ENCODE measurements around the gene SLC12A8.

The SLC12A8 gene

DNA sequence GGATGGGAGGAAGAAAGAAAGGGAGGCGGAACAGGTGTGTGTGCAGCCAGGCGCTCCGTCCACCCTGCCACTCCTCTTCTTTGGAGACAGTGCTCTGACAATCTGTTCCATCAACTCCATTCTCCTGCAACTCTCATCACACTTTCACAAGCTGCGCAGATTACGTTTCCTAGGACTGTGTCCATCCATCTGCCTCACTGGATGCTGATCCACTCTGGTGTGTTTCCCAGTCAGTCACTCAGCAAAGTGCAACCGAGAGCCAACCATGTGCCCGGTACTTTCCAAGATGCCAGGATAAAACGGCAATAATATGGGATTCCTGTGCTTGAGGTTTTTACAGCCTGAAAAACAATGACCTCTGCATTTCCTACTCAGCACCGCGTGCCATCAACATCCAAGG is 59.6 kb downstream of the SLC12A8 start:
- no peak for DNase-seq

- DNase-seq: no peak
Measured at GRCh38 chr3:125151916-125152315, 60.6 kb downstream of the SLC12A8 start.

- DNase-seq: no peak
Measured at GRCh38 chr3:125151442-125151817, 61.1 kb downstream of the SLC12A8 start.

- DNase-seq: no peak
Measured at GRCh38 chr3:125150525-125151441, 61.8 kb downstream of the SLC12A8 start.

DNA sequence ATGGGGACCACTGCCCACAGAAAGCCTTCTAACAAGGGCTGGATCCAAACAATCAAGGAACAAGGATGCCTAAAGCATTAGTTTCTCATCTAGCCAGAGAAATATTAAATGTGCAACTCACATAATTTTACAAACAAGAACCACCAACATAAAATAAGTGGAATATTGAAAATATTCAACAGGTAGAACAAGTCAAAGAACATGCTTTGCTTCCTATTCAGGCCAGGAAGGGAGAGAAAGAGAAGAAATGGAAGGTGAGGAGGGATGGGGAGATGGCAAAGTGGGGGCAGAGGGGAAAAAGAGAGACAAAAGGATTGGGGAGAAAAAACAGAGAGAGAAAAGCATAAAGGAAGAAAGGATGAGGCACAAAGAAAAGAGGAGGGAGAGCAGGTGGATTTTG is 63.1 kb downstream of the SLC12A8 start:
- no peak for DNase-seq

GRCh38 chr3:125148836-125149235 is 63.7 kb downstream of the SLC12A8 start:
- no peak for DNase-seq

GRCh38 chr3:125148016-125148812 is 64.3 kb downstream of the SLC12A8 start:
- no peak for DNase-seq

- DNase-seq: no peak
Measured at GRCh38 chr3:125147491-125147820, 65.1 kb downstream of the SLC12A8 start.

DNA sequence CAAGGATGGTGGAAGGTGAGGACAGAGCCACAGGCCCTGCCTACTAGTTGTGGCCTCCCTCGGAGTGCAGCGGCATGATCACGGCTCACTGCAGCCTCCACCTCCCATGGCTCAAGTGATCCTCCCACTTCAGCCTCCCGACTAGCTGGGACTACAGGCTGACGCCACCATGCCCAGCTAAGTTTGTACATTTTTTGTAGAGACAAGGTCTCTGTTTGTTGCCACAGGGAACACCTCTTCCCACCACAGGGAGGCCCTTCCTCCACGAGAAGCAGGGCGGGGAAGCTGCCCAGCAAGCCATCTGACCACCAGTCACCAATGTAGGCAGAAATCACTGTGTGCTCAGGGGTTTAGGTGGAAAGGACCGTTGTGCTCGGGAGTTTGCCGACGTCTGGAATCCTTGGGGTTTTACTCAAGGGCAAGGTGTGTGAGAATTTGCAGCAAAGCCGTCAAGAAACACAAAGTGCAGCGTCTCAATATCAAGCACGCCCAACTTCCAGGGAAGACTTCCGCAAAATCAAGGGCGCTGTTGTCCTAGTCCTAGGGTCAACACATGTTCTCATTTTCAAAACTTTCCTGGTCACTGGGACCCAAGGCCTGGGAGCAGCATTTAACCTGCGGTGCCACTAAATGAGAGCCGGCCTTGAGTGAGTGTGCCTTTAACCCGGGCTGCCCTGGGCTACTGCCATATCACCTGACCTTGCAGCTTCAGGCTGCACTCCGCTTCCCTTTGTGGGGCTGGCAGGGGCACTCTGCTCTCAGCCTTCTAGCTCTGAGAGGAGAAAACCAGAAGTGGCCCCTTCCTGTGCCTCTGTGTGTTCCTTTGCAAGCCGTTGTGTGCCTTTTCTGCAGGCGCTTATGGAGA is 65.7 kb downstream of the SLC12A8 start:
- no peak for DNase-seq

DNA sequence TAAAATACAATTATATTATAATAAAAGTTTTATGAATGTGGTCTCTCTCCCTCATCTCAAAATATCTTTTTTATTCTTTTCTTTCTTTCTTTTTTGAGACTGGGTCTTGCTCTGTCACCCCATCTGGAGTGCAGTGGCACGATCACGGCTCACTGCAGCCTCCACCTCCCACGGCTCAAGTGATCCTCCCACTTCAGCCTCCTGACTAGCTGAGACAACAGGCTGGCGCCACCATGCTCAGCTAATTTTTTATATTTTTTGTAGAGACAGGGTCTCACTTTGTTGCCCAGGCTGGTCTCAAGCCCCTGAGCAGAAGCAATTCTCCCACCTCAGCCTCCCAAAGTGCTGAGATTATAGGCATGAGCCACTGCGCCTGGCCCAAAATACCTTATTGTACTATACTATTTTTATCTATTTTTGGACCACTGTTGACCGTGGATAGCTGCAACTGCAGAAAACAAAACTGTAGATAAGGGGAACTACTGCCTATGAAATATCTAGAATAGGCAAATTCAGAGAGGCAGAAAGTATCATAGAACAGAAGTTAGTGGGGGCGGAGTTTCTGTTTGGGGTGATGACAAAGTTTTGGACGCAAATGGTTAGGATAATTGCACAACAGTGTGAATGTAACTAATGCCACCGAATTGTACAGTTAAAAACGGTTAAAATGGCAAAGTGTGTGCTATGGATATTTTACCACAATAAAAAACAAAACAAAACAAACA is 66.6 kb downstream of the SLC12A8 start:
- DNase-seq: no peak

- DNase-seq: no peak
Measured at GRCh38 chr3:125144653-125145314, 67.8 kb downstream of the SLC12A8 start.

DNA sequence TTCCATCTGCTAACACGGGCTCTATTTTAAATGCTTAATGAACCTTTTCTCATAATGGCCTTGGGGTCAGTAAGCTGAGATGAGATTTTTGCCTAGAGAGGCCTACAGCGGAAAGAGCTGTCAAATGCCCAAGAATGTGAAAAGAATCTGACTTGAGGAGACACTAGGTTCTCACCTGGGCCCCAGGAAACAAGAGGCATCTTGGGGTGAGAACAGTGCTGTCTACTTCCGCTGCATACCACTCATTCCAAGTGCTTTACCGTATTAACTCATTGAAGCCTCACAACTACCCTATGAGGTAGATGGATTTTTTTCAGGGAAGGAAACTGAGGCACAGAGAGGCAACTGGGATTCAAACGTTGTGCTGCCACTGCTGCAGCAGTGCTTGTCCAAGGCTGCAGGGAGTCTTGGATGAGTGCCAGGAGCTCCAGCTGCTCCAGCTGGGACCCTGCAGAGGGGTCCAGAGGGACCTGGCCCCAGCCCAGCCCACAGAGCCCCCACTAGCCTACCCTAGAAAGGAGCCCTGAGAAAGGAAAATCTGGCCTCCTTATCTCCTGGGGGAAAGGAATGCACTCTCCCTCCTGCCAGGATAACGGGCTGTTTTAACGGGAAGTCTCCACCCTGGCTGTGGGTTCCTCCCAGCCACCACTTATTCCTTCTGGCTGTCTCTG is 68.4 kb downstream of the SLC12A8 start:
- no peak for DNase-seq

GRCh38 chr3:125143538-125143937 is 69.0 kb downstream of the SLC12A8 start:
- DNase-seq: no peak

- no peak for DNase-seq
Measured at GRCh38 chr3:125142940-125143339, 69.6 kb downstream of the SLC12A8 start.

- DNase-seq: no peak
Measured at GRCh38 chr3:125142420-125142778, 70.1 kb downstream of the SLC12A8 start.

- DNase-seq: peak; percentile 53
Measured at GRCh38 chr3:125141596-125142419, 70.7 kb downstream of the SLC12A8 start.

GRCh38 chr3:125140818-125141595 is 71.5 kb downstream of the SLC12A8 start:
- no peak for DNase-seq

GRCh38 chr3:125140011-125140817 is 72.3 kb downstream of the SLC12A8 start:
- DNase-seq: no peak

DNA sequence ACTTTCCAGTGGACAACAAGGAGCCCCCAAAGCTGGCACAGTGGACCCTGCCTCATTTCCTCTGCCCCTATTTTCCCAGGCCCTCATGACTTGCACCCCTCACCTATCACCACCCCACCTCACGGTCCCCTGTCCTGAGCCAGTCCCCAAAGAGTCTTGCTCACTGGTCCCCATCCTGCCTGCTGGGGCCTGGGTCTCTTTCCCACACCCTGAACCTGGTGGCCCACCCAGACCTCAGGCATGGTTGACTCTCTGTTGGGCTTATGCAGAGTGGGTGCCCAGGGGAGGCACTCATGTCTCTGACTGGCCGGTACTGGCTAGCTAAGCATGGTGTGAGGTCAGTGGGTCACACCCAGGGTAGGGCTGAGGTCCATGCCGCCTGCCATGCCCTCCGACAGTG is 73.2 kb downstream of the SLC12A8 start:
- DNase-seq: no peak
